Heart left ventricle (tissue), 16 donors: ENCODE results near the gene ZNG1A. TPM values are rescaled to one million over a fixed set of nuclear protein-coding genes. Genes with fewer than 3 reads are reported as not detected.
"Not testable (repeated sequence)": the region's sequence is repeated elsewhere in the genome, so short reads cannot be mapped to it uniquely, and the experiment has no call there.

Source experiments
- ATAC-seq, 4 donors: fragments of 200-7000 bp; cut with Tn5 transposase; one replicate each; pipeline ENCODE4 v1.9.1; 2020 to 2022; ENCODE audit warnings: moderate library complexity in 4 of 4, mild to moderate bottlenecking in 3 of 4, moderate number of reproducible peaks in 1 of 4
- DNase-seq, 5 donors: peaks; one replicate each; pipeline ENCODE4 v3.0.0-alpha.2; 2020
- H3K27ac ChIP-seq, 12 donors: fragments of 200-600 bp; sonication (generic) in 4 of 12; one replicate each; pipeline versions ENCODE4 v1.5.0 to v1.8.0; 2016 to 2022; ENCODE audit warnings: mild to moderate bottlenecking in 2 of 12
- H3K27me3 ChIP-seq, 9 donors: fragments of 200-600 bp; sonication (generic) in 2 of 9; one replicate each; pipeline versions ENCODE4 v1.5.1 to v1.8.0; 2016 to 2022; ENCODE audit warnings: mild to moderate bottlenecking in 3 of 9
- H3K36me3 ChIP-seq, 9 donors: fragments of 200-600 bp; sonication (generic) in 2 of 9; one replicate each; pipeline versions ENCODE4 v1.5.0 to v1.8.0; 2018 to 2022; ENCODE audit warnings: mild to moderate bottlenecking in 2 of 9
- H3K4me1 ChIP-seq, 12 donors: fragments of 200-600 bp; sonication (generic) in 4 of 12; one replicate each; pipeline versions ENCODE4 v1.5.0 to v1.8.0; 2016 to 2022; ENCODE audit warnings: mild to moderate bottlenecking in 3 of 12
- H3K4me3 ChIP-seq, 12 donors: fragments of 200-600 bp; sonication (generic) in 4 of 12; one replicate each; pipeline versions ENCODE4 v1.5.0 to v1.8.0; 2017 to 2022; ENCODE audit warnings: mild to moderate bottlenecking in 9 of 12, moderate library complexity in 4 of 12
- H3K9me3 ChIP-seq, 12 donors: fragments of 200-600 bp; sonication (generic) in 4 of 12; one replicate each; pipeline versions ENCODE4 v1.5.0 to v1.8.0; 2016 to 2022; ENCODE audit warnings: mild to moderate bottlenecking in 1 of 12
- WGBS, 4 donors: extraction: QIAGEN DNeasy Blood & Tissue Kit in 2 of 4; methylation state at CpG; one replicate each; pipeline versions ENCODE4 v1.1.5 to v1.1.7; 2013 to 2018; 5-methylcytosine and 5-hydroxymethylcytosine counted together
- intact Hi-C, 10 donors: fragments of 100-400 bp; cut with DNase I; formaldehyde crosslinking; loops; one replicate each; pipeline versions ENCODE4 v1.11.1 to v1.14.2; 2022
- polyA plus RNA-seq, 2 donors: library from polyadenylated mRNA; stranded (reverse); fragments of 200-250 nt; gene quantifications; one replicate each; pipeline ENCODE4 v1.2.3, GENCODE V29; 2013
- total RNA-seq, 9 donors: library from RNA; depleted of rRNA in 2 of 9; stranded (reverse); fragments of >200 nt in 2 of 9; fragmentation: NEBNext Ultra II Directional in 3 of 9; extraction: Animal tissue kit (Norgen Biotek cat#: 25700) in 3 of 9; gene quantifications; one replicate each; pipeline versions ENCODE4 v1.1.0 to v1.2.4, GENCODE V29; 2016 to 2023
- donor health status: ischemic (EF 13 %, LVEDD 7.1; RV severe dilation, severe dysfunction).
- donor health status: healthy with polysubstance abuse.
- donor health status: DM: no; HTN: yes; CAD: no.
- donor health status: DM: no; HTN: no; CAD: no.
- donor health status: ischemic (EF 25% LVEDD 6.9; RV normal size, moderate dysfunction).
- donor health status: ischemic (EF 25% LVEDD 5.7; RV mildly dilated, moderate dysfunction).
- donor health status: healthy.
- donor health status: DM: yes; HTN: yes; CAD: no.
- donor health status: ischemic (EF 35%, LVEDD 5.7; RV mildly dilated, moderate dysfunction).
- donor health status: nonischemic (EF 11% LVEDD 7.7; RV severe dilation, severe dysfunction).
- donor health status: DM: yes; HTN: yes; CAD: no.
- donor health status: PGD.
- donor health status: ischemic (EF 29% LVEDD 5.4; RV normal size, mild dysfunction).
- donor health status: nonischemic (EF 23%, LVEDD 6.1; RV moderate dilation, normal function).

The ZNG1A gene
- total and polyA plus RNA-seq, 11 donors: 8.1 to 55.6 (median 20.6) TPM

GRCh38 chr9:108742-109495, 69.9 kb downstream of the ZNG1A start:
- H3K9me3 ChIP-seq, H3K4me1 ChIP-seq, ATAC-seq, H3K36me3 ChIP-seq, H3K4me3 ChIP-seq, intact Hi-C loops, DNase-seq, H3K27ac ChIP-seq: not testable (repeated sequence)
- peaks cover 7 to 78% (median 34%) of the 10 kb centered on the region in 9 donors for H3K27me3 ChIP-seq
- WGBS, 4 donors: 24 to 44% (median 24%) methylated on average over 16 to 22 of the region's 22 CpGs

GRCh38 chr9:105991-106390, 72.9 kb downstream of the ZNG1A start:
- H3K27ac ChIP-seq, H3K36me3 ChIP-seq, H3K9me3 ChIP-seq, H3K4me1 ChIP-seq, intact Hi-C loops, DNase-seq, H3K4me3 ChIP-seq, ATAC-seq: not testable (repeated sequence)
- WGBS, 4 donors: 80 to 89% (median 86%) methylated on average over 8 of the region's 8 CpGs
- H3K27me3 ChIP-seq: peaks cover 0 to 52% (median 19%) of the 10 kb centered on the region in 9 donors

- H3K4me3 ChIP-seq, H3K36me3 ChIP-seq, H3K9me3 ChIP-seq, H3K4me1 ChIP-seq, DNase-seq, H3K27ac ChIP-seq, intact Hi-C loops, H3K27me3 ChIP-seq, ATAC-seq: not testable (repeated sequence)
- WGBS, 4 donors: 89 to 95% (median 94%) methylated on average over 9 of the region's 9 CpGs
Observed at GRCh38 chr9:100430-100829, 78.4 kb downstream of the ZNG1A start.

GRCh38 chr9:99867-100266, 79.0 kb downstream of the ZNG1A start:
- H3K9me3 ChIP-seq, H3K4me3 ChIP-seq, DNase-seq, ATAC-seq, H3K36me3 ChIP-seq, H3K27ac ChIP-seq, intact Hi-C loops, H3K4me1 ChIP-seq, H3K27me3 ChIP-seq: not testable (repeated sequence)
- WGBS, 4 donors: 85 to 93% (median 89%) methylated on average over 5 to 6 of the region's 6 CpGs

GRCh38 chr9:98775-99174, 80.1 kb downstream of the ZNG1A start:
- intact Hi-C loops, H3K9me3 ChIP-seq, H3K36me3 ChIP-seq, H3K4me1 ChIP-seq, ATAC-seq, H3K27ac ChIP-seq, DNase-seq, H3K4me3 ChIP-seq, H3K27me3 ChIP-seq: not testable (repeated sequence)
- 55 to 85% (median 70%) methylated on average over 2 to 3 of the region's 3 CpGs for WGBS, 4 donors

- H3K36me3 ChIP-seq, H3K9me3 ChIP-seq, H3K27me3 ChIP-seq, intact Hi-C loops, H3K4me1 ChIP-seq, ATAC-seq, H3K27ac ChIP-seq, H3K4me3 ChIP-seq, DNase-seq: not testable (repeated sequence)
- WGBS, 4 donors: 39 to 73% (median 41%) methylated on average over 4 of the region's 4 CpGs; no CpG with 5 or more reads in 1 of the 4 donors
Observed at GRCh38 chr9:94992-95391, 83.9 kb downstream of the ZNG1A start.

- DNase-seq, H3K27me3 ChIP-seq, ATAC-seq, intact Hi-C loops, H3K4me3 ChIP-seq, H3K9me3 ChIP-seq, H3K36me3 ChIP-seq, H3K4me1 ChIP-seq, H3K27ac ChIP-seq: not testable (repeated sequence)
- WGBS, 4 donors: 62 to 69% (median 67%) methylated on average over 3 to 4 of the region's 5 CpGs
Observed at GRCh38 chr9:94323-94722, 84.5 kb downstream of the ZNG1A start.

GRCh38 chr9:93909-94308, 84.9 kb downstream of the ZNG1A start:
- H3K36me3 ChIP-seq, H3K27ac ChIP-seq, H3K4me3 ChIP-seq, H3K27me3 ChIP-seq, H3K9me3 ChIP-seq, DNase-seq, ATAC-seq, H3K4me1 ChIP-seq, intact Hi-C loops: not testable (repeated sequence)
- 83 to 93% (median 86%) methylated on average over 3 to 4 of the region's 5 CpGs for WGBS, 4 donors

GRCh38 chr9:90851-91250, 88.0 kb downstream of the ZNG1A start:
- H3K36me3 ChIP-seq, DNase-seq, H3K27me3 ChIP-seq, H3K27ac ChIP-seq, intact Hi-C loops, H3K4me3 ChIP-seq, H3K9me3 ChIP-seq, ATAC-seq, H3K4me1 ChIP-seq: not testable (repeated sequence)
- WGBS, 4 donors: 77 to 97% (median 79%) methylated on average over 1 of the region's 1 CpG
